Ramos (cell line): ENCODE measurements around the gene RDH5.
"Not testable (repeated sequence)": the region's sequence is repeated elsewhere in the genome, so short reads cannot be mapped to it uniquely, and the experiment has no call there.

Source experiments
- in situ Hi-C: fragments of 300-500 bp; cut with MboI; formaldehyde crosslinking; loops from one replicate; pipeline ENCODE4 v1.14.3; 2022; ENCODE audit warnings: low sequenced_read_pairs; ENCODE audit not compliant: unreplicated experiment

RDH5 gene

DNA sequence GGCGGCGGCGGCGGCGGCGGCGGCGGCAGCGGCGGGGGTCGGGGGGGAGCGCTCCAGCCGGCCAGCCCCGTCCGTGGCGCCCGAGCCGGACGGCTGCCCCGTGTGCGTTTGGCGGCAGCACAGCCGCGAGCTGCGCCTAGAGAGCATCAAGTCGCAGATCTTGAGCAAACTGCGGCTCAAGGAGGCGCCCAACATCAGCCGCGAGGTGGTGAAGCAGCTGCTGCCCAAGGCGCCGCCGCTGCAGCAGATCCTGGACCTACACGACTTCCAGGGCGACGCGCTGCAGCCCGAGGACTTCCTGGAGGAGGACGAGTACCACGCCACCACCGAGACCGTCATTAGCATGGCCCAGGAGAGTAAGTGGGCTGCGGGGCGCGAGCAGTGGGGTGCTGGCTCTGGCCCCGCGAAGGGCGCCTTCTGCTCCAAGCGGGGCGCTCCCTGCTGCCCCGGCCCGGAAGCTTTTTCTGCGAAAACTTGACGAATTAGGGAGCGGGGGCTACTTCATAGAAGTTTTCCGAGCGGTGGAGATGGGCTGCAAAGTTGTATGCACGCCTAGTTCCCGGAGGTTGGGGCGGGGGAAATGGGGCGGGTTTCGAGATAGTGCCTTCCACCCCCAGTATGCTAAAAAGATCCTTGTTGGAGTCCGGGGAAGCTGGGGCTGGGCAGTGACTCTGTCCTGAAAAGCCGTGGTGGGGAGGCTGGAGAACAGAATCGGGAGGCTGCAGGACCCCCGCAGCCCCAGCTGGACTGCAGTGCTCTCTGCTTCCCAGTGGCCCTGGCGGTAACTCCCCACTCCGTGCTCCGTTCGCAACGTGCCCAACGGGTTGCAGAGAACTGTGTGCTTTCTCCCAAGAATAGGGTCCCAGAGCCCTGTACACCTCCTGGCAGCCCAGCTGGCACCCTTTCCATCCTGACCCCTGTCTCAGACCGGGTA lies 23.5 kb downstream of the RDH5 start:
- in situ Hi-C loops = no loop called here

DNA sequence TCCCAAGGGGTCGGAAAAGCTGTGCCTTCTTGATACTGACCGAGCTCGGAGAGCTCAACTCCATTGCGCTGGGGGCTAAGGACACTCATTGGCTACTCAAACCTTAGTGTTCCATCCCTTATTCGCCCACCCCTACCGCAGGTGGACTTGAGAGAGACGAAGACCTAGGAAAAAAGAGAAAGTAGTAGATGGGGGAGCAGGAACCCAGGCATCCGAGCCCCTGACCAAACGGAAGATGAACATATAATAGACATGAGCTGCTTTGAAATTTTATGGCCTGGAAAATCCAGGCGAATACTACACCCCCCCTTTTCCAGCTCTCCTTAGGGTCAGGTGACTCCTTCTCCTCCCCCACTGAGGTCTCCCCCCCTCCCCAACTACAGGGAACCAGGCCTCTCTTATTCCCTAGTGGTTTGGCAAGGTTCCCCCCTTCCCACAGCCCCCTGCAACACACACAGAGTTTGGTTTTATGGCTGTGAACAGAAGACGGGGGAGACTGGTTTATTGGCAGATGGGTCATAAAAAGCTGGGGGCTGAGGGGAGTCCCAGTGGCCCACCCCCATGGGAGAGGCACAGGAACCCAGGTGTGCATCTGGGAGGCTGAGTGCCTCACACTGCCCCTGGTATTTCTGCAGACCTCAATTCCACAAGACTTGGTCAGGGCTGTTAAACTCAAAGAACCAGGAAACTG lies 24.3 kb downstream of the RDH5 start:
- in situ Hi-C loops = loop anchor here (5.0 kb wide), 1 partner anchor 198 kb away; no protein-coding TSS in a partner anchor

DNA sequence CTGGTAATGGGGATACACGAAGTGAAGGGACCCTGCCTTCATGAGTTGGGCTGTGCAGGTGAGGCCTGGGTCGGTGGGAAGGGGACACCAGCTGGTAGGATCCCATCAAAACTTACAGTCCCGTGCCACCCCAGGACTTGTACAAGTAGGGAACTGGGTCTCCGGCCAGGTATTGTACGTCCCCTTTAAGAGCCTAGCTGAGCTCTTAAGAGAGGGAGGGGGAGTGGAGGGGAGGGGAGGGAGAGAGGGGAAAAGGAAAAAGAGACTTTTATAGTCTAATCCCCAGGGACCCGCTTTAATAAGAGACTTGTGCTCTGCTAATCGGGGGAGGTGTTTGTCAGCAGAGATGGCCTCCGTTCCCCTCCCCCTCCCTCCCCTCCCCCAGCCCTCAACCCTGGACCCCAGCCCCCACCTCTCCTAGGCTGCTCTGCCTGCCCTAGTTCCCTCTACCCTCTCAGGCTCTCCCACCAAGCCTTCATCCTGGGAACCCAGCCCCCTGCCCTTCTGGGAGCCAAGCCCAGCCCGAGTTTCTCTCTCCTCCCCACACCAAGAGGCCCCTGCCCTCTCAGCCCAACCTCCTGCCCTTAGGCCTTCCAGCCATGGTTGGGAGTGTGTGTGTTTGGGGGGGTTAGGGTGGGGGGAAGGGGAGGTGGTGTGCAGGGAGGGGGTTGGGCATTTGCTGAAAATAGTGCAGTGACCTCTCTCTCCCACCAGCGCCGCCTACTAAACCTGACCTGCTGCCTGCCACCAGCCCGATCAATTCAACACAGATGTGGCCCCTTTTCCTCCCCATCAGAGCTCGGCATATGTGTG lies 25.4 kb downstream of the RDH5 start:
- in situ Hi-C loops = loop anchor here (5.0 kb wide), 1 partner anchor 197 kb away; no protein-coding TSS in a partner anchor

DNA sequence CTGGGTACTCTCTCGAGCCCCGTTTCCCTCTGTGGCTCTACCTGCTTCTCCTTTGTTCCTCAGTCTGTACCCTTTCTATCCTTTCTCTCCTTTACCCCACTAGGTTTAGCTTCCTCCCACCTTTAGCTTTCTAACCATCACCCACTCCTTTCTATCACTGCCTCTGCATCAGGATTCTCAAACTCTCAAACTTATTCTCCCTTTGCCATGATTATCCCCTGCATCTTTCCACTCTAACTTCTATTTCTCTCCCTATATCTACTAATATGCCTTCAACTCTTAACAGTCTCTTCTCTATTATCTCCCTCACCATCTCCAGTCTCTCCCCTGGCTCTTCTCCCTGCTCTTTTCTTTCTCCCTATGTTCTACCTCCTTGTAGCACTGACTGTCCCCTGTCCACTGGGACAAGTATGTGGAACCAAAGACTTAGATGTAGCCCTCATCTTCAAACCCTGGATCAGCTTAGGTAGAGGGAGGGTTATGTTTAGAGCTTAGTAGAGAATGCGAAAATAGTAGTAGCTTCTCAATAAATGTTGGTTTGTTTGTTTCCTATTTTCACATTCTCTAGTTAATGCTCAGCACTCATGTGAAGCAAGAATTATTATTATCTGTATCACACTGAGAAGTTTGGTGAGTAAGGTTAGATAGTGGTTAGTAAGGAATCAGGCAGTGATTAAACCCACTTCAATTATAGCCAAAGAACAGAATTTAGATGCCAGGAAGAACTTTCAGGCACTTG lies 26.1 kb downstream of the RDH5 start:
- in situ Hi-C loops = loop anchor here (5.0 kb wide), 1 partner anchor 196 kb away; no protein-coding TSS in a partner anchor

DNA sequence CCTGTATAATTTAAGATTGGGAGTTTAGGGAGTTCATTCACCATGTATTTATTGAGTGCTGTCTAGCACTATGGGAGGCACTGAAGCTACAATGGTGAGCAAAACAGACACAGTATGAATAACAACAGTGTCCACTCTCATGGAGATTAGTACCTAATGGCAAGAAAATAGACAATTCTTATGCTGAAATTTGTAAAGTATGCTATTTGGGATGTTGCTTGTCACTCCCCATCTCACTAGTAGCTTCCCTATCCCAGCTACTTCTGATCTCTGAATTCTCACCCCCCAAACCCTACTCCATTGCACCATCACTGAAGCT lies 26.7 kb downstream of the RDH5 start:
- in situ Hi-C loops = loop anchor here (5.0 kb wide), 1 partner anchor 195 kb away; no protein-coding TSS in a partner anchor

DNA sequence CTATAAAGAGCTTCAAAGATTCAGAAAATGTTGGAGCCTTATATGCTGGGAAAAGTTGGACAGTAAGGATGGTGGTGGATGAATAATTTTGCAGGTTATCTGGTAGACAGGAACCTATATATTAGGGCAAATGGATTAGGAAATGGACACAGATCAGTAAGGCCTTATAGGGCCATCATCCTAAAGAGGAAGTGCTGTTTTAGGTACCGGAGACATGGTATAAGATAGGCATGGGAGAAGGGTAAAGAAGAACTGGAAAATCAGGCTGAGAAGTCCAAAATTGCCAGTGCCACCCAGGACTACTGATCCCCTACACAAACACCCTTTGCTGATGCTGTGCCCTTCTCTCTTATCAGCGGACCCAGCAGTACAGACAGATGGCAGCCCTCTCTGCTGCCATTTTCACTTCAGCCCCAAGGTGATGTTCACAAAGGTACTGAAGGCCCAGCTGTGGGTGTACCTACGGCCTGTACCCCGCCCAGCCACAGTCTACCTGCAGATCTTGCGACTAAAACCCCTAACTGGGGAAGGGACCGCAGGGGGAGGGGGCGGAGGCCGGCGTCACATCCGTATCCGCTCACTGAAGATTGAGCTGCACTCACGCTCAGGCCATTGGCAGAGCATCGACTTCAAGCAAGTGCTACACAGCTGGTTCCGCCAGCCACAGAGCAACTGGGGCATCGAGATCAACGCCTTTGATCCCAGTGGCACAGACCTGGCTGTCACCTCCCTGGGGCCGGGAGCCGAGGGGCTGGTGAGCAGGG lies 28.2 kb downstream of the RDH5 start:
- in situ Hi-C loops = loop anchor here (5.0 kb wide), 1 partner anchor 194 kb away; no protein-coding TSS in a partner anchor

DNA sequence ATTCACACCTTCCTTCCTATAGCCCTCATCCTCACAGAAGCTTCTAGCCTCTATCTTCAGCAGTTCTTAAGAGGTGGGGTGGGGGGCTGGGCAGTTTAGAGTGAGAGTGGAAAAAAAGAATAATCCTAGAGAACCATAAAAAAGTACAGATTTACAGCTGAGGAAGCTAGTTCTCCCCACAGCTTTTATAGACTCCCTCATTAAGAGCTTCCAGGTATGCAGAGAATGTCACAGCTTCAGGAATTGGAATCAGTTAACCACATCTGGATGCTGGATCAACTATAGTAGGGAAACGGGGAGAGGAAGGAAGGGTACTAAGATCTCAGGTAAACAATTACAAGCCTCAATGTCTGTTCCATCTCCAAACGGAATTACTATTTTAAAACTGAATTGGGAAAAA lies 35.1 kb downstream of the RDH5 start:
- in situ Hi-C loops = no loop called here

DNA sequence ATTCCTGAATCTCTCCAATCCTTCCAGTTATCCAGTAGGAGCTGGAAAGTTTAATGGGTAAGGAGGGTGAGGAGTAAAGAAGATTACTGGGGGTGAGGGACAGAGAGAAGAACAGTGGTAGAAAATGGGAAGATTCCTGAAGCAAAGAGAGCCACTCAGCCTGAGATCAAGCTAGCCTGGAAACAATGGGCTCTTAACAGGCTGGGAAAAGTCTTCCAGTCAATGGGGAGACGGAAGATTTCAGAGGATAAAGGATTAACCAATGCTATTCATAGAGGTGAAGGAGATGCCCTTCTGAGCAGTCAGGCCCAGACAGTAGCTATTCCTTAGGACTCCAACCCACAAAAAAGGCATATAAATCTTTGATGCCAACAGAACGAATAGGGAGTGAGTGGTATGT lies 37.5 kb downstream of the RDH5 start:
- in situ Hi-C loops = no loop called here

DNA sequence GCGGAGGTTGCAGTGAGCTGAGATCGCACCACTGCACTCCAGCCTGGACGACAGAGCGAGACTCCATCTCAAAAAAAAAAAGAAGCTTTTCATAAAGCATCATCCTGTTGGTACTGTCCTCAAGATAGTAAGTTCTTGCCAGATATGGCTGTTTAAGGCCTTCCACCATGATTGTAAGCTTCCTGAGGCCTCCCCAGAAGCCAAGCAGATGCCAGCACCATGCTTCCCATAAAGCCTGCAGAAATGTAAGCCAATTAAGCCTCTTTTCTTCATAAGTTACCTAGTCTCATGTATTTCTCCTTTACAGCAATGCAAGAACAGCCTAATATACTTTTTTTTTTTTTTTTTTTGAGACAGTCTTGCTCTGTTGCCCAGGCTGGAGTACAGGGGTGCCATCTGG lies 38.4 kb downstream of the RDH5 start:
- in situ Hi-C loops = not testable (repeated sequence)

DNA sequence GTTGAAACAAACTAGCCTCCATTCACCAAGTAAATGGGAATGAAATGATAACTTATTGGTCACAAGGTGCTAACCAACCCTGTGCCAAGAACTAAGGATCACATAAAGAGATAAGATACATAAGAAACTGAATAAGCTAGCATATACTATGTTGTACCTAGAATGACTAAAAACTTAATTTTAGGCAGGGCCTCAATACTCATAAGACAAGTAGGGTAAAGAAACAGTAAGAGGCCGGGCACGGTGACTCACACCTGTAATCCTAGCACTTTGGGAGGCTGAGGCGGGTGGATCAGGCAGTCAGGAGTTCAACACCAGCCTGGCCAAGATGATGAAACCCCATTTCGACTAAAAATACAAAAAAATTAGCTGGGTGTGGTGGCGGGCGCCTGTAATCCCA lies 40.5 kb downstream of the RDH5 start:
- in situ Hi-C loops = no loop called here

DNA sequence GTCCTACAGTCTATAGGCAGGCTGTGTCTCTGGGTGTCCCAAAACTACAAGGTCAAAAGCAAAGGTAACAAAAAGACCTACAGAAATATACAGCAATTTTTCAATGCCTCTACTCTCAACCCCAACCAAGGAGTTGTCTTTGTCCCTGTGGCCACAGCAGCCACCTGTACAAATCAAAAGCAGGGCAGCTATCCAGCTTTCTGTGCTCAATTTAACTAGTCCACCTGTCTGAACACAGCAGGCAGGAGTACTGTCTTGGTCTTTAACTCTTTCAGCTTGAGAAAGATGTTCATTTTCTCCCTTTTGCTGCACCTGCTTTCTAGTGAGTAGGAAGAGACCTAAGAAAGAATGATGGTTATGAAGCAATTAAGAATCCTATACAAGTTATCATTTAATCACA lies 42.5 kb downstream of the RDH5 start:
- in situ Hi-C loops = no loop called here

DNA sequence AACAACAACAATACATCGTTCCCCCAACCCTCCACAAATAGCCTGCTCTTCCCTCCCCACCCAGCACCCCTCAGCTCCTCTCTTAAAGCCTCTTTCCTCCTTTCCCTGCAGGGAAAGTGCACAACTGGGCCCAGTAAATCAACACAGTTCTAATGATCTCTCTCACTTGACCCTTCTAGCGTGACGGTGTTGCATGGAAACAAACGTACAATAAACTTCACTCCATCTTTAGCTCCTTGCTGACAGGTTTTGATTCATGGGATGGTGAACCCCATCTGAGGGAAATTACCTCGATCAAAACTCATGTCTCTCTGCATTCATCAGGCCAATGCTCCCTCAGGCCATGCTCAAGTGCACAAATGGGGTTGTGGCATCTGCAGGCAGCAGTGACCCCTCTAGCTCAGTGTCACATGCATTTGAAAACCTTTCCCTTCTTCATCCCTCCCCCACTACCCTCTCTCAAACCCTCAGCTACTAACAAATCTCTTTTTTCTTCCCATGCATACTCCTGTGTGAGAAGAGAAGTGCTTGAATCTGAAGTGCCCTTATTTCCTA lies 45.6 kb downstream of the RDH5 start:
- in situ Hi-C loops = no loop called here

DNA sequence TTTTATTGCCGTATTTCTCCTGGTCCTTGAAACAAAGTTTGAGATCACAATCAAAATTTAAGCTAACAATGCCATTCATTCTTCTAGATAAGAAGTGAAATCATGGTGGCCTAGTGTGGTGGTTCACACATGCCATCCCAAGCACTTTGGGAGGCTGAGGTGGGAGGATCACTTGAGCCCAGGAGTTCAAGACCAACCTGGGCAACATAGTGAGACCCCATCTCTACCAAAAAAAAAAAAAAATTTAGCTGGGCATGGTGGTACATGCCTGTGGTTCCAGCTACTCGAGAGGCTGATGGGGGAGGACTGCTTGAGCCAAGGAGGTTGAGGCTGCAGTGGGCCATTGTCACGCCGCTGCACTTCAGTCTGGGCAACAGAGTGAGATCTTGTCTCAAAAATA lies 47.0 kb downstream of the RDH5 start:
- in situ Hi-C loops = no loop called here

DNA sequence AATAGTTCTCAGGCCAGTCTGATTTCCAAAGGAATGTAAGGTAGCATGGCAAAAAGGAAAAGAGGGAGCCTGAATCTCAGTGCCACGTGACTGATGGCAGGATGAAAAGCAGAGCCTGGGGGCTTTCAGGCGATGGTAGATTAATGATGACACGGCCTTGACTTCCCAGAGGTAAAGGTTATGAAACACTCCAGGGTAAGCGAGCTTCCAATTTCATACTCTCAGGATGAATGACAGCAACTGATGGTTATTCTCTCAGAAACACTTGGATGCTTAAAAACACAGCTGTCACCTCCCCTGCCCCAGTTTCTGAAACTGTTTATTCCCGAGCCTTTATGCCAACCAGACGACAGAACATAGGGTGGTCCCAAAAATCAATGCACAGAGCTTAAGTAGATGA lies 51.5 kb downstream of the RDH5 start:
- in situ Hi-C loops = no loop called here
